ENCODE data around the gene VAX1.

The VAX1 gene

DNA sequence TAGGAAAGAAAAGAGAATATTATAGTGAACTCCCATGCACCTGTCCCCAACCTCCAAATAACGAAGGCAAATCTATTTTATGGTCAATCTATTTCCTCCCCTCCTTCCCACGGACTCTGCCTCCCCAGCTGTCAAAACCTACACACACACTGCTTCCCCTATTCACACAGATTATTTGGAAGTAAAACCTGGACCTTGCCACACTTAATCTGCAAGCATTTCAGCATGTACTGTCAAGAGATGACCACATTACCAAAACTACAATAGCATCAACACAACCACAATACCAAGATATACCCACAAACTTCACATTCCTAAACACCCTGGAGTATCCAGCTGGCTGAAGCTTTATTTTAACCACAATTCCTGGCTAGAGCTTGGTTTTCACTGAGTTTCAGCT, 31.4 kb upstream of the VAX1 start:
- H3K9ac ChIP-seq (ENCODE audit: low read length), result no peak overlapping the region
- no peaks in the 10 kb centered on the region for H3K36me3 ChIP-seq (ENCODE audit: insufficient read depth, low read length)
- H3K27me3 ChIP-seq (ENCODE audit: control insufficient read depth in 1 of 2, insufficient read depth in 2 of 2, low read length in 2 of 2), result peaks cover 72 to 73% of the 10 kb centered on the region in 2 donors
- no peak overlapping the region for H3K4me3 ChIP-seq (ENCODE audit: low read depth in 1 of 2, low read length in 2 of 2)
- H3K4me1 ChIP-seq (ENCODE audit: insufficient read depth, low read length), result peaks cover 23% of the 10 kb centered on the region
- H3K27ac ChIP-seq (ENCODE audit: low read depth, low read length), result no peak overlapping the region
- no peaks in the 10 kb centered on the region for H3K9me3 ChIP-seq (ENCODE audit: low read length)

DNA sequence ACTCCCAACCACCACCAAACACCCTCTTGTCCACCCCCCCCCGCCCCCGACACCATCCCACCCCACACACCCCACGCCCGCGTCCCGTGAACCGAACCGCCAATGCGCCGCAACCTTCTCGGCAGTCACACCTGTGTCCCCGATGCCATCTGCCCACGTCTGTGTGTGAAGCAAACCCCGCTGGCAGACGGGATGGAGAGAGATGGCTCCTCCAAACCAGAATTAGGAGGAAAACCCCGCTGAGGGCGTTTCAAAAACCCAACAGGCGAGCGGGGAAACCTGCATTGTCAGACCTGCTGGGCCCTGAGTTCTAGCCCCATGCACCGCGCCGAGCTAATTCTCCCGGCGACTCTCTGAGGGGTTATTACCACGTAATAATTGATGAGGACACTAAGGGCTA, 30.7 kb upstream of the VAX1 start:
- no peak overlapping the region for H3K27ac ChIP-seq (ENCODE audit: low read depth, low read length)
- H3K36me3 ChIP-seq (ENCODE audit: insufficient read depth, low read length), result no peaks in the 10 kb centered on the region
- H3K9me3 ChIP-seq (ENCODE audit: low read length), result no peaks in the 10 kb centered on the region
- no peak overlapping the region for H3K9ac ChIP-seq (ENCODE audit: low read length)
- peaks cover 22% of the 10 kb centered on the region for H3K4me1 ChIP-seq (ENCODE audit: insufficient read depth, low read length)
- H3K27me3 ChIP-seq (ENCODE audit: control insufficient read depth in 1 of 2, insufficient read depth in 2 of 2, low read length in 2 of 2), result peaks cover 75 to 77% of the 10 kb centered on the region in 2 donors
- no peak overlapping the region for H3K4me3 ChIP-seq (ENCODE audit: low read depth in 1 of 2, low read length in 2 of 2)

DNA sequence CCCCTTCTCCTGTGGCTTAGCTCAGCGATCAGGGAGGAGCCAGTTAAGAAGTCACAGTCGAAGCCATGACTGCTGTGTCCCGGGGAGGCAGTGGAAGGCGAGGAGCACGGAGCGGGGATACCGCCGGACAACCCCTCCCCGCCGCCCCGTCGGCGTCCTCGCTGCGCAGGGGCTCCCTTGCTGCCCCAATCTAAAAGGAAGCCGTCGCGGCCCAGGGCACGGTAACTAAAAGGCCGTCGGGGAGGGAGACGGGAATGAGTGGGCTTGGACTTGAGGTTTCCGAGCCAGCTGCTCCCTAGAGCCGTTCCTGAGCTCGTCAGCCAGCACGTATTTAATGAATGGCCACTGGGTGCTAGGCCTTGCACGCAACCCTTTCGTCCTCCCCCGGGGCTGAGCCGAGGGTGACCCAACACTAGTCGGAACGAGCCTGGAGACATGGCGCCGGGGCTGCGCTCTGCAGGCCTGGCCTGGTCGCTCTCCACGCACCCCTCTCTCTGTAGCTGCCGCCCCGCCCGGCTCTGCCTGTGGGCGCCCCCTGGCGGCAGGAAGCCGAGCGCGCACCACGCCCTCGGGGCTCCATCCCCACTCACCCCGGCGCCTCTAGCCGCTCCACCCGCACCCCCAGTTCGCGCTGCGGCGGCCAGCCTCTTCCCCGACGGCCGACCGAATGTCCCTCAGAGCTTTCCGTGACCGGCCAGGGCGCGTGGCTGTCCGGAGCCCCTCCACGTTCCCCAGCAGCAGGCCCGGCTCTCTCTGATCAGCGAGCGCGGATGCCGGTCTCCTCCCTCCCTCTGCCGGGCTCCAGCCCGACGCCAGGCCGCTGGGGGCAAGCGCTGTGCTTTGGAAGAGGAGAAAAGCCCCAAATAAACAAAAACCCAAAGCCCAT, 30.0 kb upstream of the VAX1 start:
- H3K9me3 ChIP-seq (ENCODE audit: low read length), result no peaks in the 10 kb centered on the region
- no peak overlapping the region for H3K9ac ChIP-seq (ENCODE audit: low read length)
- peaks cover 22% of the 10 kb centered on the region for H3K4me1 ChIP-seq (ENCODE audit: insufficient read depth, low read length)
- H3K36me3 ChIP-seq (ENCODE audit: insufficient read depth, low read length), result no peaks in the 10 kb centered on the region
- peak overlapping the region in 1 of 2 donors; percentile 35 for H3K4me3 ChIP-seq (ENCODE audit: low read depth in 1 of 2, low read length in 2 of 2)
- no peak overlapping the region for H3K27ac ChIP-seq (ENCODE audit: low read depth, low read length)
- H3K27me3 ChIP-seq (ENCODE audit: control insufficient read depth in 1 of 2, insufficient read depth in 2 of 2, low read length in 2 of 2), result peaks cover 76 to 78% of the 10 kb centered on the region in 2 donors

DNA sequence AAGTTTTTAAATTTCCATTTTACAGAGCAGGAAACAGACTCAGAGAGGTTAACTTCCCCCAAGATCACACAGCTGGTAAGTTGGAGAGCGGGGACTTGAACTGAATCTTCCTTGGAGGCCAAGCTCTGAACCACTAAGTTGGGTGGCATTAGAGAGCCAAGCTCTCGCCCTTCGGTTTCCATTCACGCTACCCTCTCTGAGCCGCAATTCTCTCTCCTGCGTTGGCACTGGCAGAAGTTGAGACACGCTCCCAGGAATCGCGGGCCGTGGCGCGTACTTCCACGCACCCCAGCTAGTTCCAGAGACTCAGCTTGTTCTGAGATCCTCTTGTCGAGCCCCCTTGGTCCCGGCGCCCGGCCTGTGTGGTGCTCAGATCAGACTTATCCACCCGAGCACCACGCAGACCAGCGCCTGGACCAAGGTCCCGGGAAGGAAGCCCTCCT, 29.3 kb upstream of the VAX1 start:
- peak overlapping the region in 1 of 2 donors; percentile 35 for H3K4me3 ChIP-seq (ENCODE audit: low read depth in 1 of 2, low read length in 2 of 2)
- H3K4me1 ChIP-seq (ENCODE audit: insufficient read depth, low read length), result peaks cover 25% of the 10 kb centered on the region
- no peak overlapping the region for H3K27ac ChIP-seq (ENCODE audit: low read depth, low read length)
- no peaks in the 10 kb centered on the region for H3K9me3 ChIP-seq (ENCODE audit: low read length)
- H3K9ac ChIP-seq (ENCODE audit: low read length), result no peak overlapping the region
- H3K27me3 ChIP-seq (ENCODE audit: control insufficient read depth in 1 of 2, insufficient read depth in 2 of 2, low read length in 2 of 2), result peaks cover 78 to 83% of the 10 kb centered on the region in 2 donors
- no peaks in the 10 kb centered on the region for H3K36me3 ChIP-seq (ENCODE audit: insufficient read depth, low read length)

GRCh38 chr10:117166418-117167345, 28.6 kb upstream of the VAX1 start:
- H3K4me3 ChIP-seq (ENCODE audit: low read depth in 1 of 2, low read length in 2 of 2), result no peak overlapping the region
- H3K9ac ChIP-seq (ENCODE audit: low read length), result no peak overlapping the region
- H3K9me3 ChIP-seq (ENCODE audit: low read length), result no peaks in the 10 kb centered on the region
- peaks cover 78 to 90% of the 10 kb centered on the region in 2 donors for H3K27me3 ChIP-seq (ENCODE audit: control insufficient read depth in 1 of 2, insufficient read depth in 2 of 2, low read length in 2 of 2)
- H3K36me3 ChIP-seq (ENCODE audit: insufficient read depth, low read length), result no peaks in the 10 kb centered on the region
- peaks cover 30% of the 10 kb centered on the region for H3K4me1 ChIP-seq (ENCODE audit: insufficient read depth, low read length)
- H3K27ac ChIP-seq (ENCODE audit: low read depth, low read length), result no peak overlapping the region

DNA sequence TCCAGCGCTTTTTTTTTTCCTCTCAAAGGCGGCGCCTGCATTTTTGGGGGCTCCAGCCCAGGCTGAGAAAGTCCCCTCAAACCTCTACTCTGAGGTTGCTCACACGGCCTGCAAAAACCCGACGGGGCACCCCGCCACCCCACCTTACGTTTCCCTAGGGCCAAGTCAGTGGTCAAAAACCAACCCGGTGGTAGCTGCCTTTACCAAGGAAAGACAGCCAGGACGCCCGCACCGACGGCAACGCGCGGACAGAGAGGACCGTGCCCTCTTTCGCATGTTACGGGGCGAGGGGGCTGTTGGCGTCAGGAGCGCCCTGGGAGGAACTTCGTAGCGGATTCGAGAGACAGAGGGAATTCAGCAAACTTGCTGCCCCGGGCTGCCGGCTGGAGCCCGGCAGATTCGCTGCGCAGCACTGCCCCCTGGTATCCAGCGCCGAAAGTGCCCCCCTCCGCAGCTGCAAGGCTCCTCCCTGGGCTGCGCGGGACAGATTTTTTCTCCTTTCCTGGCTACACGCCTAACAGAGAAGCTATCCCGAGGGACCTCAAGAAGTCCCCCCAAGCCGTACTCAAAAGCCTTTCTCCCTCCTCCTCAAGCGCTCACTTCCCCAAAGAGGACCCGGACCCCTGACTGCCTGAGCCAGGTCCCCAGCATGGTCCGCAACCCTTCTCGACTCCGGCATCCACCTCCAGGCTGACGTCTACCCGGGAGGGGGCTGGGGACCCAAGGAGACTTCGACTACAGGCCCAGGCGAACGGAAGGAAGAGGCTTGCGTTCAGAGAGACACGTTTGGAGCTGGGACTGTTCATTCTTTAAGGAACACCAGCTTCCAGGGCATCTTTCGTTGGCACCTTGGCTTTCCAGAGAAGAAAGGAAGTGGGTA, 27.7 kb upstream of the VAX1 start:
- H3K9ac ChIP-seq (ENCODE audit: low read length), result no peak overlapping the region
- H3K9me3 ChIP-seq (ENCODE audit: low read length), result peaks cover 3% of the 10 kb centered on the region
- peaks cover 30% of the 10 kb centered on the region for H3K4me1 ChIP-seq (ENCODE audit: insufficient read depth, low read length)
- peaks cover 81 to 93% of the 10 kb centered on the region in 2 donors for H3K27me3 ChIP-seq (ENCODE audit: control insufficient read depth in 1 of 2, insufficient read depth in 2 of 2, low read length in 2 of 2)
- H3K36me3 ChIP-seq (ENCODE audit: insufficient read depth, low read length), result no peaks in the 10 kb centered on the region
- H3K4me3 ChIP-seq (ENCODE audit: low read depth in 1 of 2, low read length in 2 of 2), result peak overlapping the region; percentile 5 to 33
- H3K27ac ChIP-seq (ENCODE audit: low read depth, low read length), result no peak overlapping the region

- Histone ChIP-seq H3K27ac (ENCODE audit: low read depth, low read length) (no peak overlapping the region), H3K4me1 (ENCODE audit: insufficient read depth, low read length) (peaks cover 30% of the 10 kb centered on the region), H3K36me3 (ENCODE audit: insufficient read depth, low read length) (no peaks in the 10 kb centered on the region), H3K27me3 (ENCODE audit: control insufficient read depth in 1 of 2, insufficient read depth in 2 of 2, low read length in 2 of 2) (peaks cover 87 to 93% of the 10 kb centered on the region in 2 donors), H3K9ac (ENCODE audit: low read length) (no peak overlapping the region), H3K9me3 (ENCODE audit: low read length) (peaks cover 3% of the 10 kb centered on the region), H3K4me3 (ENCODE audit: low read depth in 1 of 2, low read length in 2 of 2) (peak overlapping the region; percentile 5 to 33)
These were observed 26.8 kb upstream of the VAX1 start for GRCh38 chr10:117164592-117165537.

DNA sequence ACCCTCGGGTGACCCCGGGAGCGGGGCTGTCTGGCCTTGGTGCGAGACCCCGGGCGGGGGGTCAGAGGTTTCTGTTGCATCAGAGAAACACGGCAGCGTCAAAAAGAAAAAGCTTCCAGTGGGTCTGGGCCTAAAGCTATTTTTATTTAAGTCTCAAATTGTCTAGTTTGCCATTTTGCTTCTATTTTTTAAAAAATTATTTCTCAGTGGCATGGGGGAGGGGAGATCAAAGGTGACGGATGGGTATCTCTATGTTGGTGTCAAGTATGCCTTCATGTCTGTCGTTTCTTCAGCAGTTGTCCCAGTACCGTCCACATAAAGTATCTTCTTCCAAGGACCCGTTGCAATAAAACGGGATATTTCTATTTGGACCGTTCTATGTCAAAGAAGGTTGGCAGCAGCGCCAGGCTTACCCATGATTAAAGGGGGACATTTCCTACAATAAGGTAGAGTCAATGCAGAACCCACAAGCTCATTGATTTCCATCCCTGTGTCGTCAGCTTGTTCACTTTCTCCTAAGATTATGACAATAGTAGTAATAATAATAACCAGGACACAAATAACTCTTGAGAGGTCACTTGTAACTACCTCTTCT, 26.0 kb upstream of the VAX1 start:
- H3K4me3 ChIP-seq (ENCODE audit: low read depth in 1 of 2, low read length in 2 of 2), result no peak overlapping the region
- no peaks in the 10 kb centered on the region for H3K36me3 ChIP-seq (ENCODE audit: insufficient read depth, low read length)
- no peak overlapping the region for H3K9ac ChIP-seq (ENCODE audit: low read length)
- no peak overlapping the region for H3K27ac ChIP-seq (ENCODE audit: low read depth, low read length)
- H3K4me1 ChIP-seq (ENCODE audit: insufficient read depth, low read length), result peaks cover 30% of the 10 kb centered on the region
- peaks cover 86 to 98% of the 10 kb centered on the region in 2 donors for H3K27me3 ChIP-seq (ENCODE audit: control insufficient read depth in 1 of 2, insufficient read depth in 2 of 2, low read length in 2 of 2)
- peaks cover 3% of the 10 kb centered on the region for H3K9me3 ChIP-seq (ENCODE audit: low read length)

GRCh38 chr10:117163061-117163953, 25.2 kb upstream of the VAX1 start:
- H3K9me3 ChIP-seq (ENCODE audit: low read length), result peaks cover 3% of the 10 kb centered on the region
- H3K27ac ChIP-seq (ENCODE audit: low read depth, low read length), result no peak overlapping the region
- H3K4me1 ChIP-seq (ENCODE audit: insufficient read depth, low read length), result peaks cover 30% of the 10 kb centered on the region
- H3K4me3 ChIP-seq (ENCODE audit: low read depth in 1 of 2, low read length in 2 of 2), result no peak overlapping the region
- no peak overlapping the region for H3K9ac ChIP-seq (ENCODE audit: low read length)
- H3K36me3 ChIP-seq (ENCODE audit: insufficient read depth, low read length), result no peaks in the 10 kb centered on the region
- peaks cover 88 to 100% of the 10 kb centered on the region in 2 donors for H3K27me3 ChIP-seq (ENCODE audit: control insufficient read depth in 1 of 2, insufficient read depth in 2 of 2, low read length in 2 of 2)
